OCI-LY3 (cell line): ENCODE data around the gene CARD19.

Experiments used
- CTCF ChIP-seq: fragments of 200-600, 300-600 bp; sonication (generic); IDR thresholded peaks from 2 replicates; pipeline ENCODE4 v1.5.1; 2014; ENCODE audit warnings: antibody characterized with exemption, low read length, low read depth
- EZH2phosphoT487 ChIP-seq: fragments of 200-600 bp; shearing (Covaris generic); IDR thresholded peaks from 2 replicates; pipeline ENCODE4 v1.6.1; 2018; ENCODE audit warnings: antibody characterized with exemption, mixed run types, low read depth

- no peak for TF ChIP-seq CTCF
- TF ChIP-seq EZH2phosphoT487, result no peak
These were observed 36.9 kb upstream of the CARD19 start for GRCh38 chr9:93059011-93059714.
